Lung (tissue), 12 donors: ENCODE measurements around the gene IFNL4. TPM values are rescaled to one million over a fixed set of nuclear protein-coding genes. Genes with fewer than 3 reads are reported as not detected.

Experiments
- ATAC-seq: fragments of 200-7000 bp; cut with Tn5 transposase; one replicate; pipeline ENCODE4 v1.9.1; 2020; ENCODE audit warnings: moderate number of reproducible peaks; ENCODE audit not compliant: insufficient read depth, low FRiP score
- DNase-seq, 3 donors: peaks; one replicate each; pipeline ENCODE4 v3.0.0-alpha.2; 2013 to 2017
- H3K27ac ChIP-seq, 2 donors: one replicate each; pipeline ENCODE4 v1.5.1; 2013; ENCODE audit warnings: mild to moderate bottlenecking in 2 of 2, moderate library complexity in 2 of 2, control low read depth in 1 of 2, inconsistent platforms in 1 of 2, low read depth in 1 of 2, low read length in 1 of 2
- H3K27me3 ChIP-seq, 3 donors: one replicate each; pipeline ENCODE4 v1.5.1; 2013; ENCODE audit warnings: low read length in 2 of 3; ENCODE audit not compliant: control insufficient read depth in 3 of 3, insufficient read depth in 3 of 3
- H3K36me3 ChIP-seq, 4 donors: one replicate each; pipeline ENCODE4 v1.5.1; 2013; ENCODE audit warnings: low read length in 4 of 4, mild to moderate bottlenecking in 1 of 4, moderate library complexity in 1 of 4; ENCODE audit not compliant: control insufficient read depth in 4 of 4, insufficient read depth in 4 of 4
- H3K4me1 ChIP-seq, 5 donors: one replicate each; pipeline ENCODE4 v1.5.1; 2013; ENCODE audit warnings: low read length in 5 of 5, mild to moderate bottlenecking in 2 of 5, moderate library complexity in 1 of 5; ENCODE audit not compliant: control insufficient read depth in 5 of 5, insufficient read depth in 5 of 5
- H3K4me3 ChIP-seq: one replicate; pipeline ENCODE4 v1.5.1; 2013; ENCODE audit warnings: mild to moderate bottlenecking, control low read depth, moderate library complexity
- H3K9ac ChIP-seq, 2 donors: one replicate each; pipeline ENCODE4 v1.5.1; 2013; ENCODE audit warnings: low read length in 2 of 2, control low read depth in 1 of 2; ENCODE audit not compliant: insufficient read depth in 1 of 2
- H3K9me3 ChIP-seq, 4 donors: one replicate each; pipeline ENCODE4 v1.5.1; 2013; ENCODE audit warnings: low read length in 3 of 4, mild to moderate bottlenecking in 1 of 4, moderate library complexity in 1 of 4; ENCODE audit not compliant: control insufficient read depth in 4 of 4, insufficient read depth in 3 of 4
- CTCF ChIP-seq: IDR thresholded peaks from 2 replicates; pipeline ENCODE4 v1.5.1; 2012; ENCODE audit warnings: mild to moderate bottlenecking; ENCODE audit errors: control extremely low read depth, extremely low read depth
- WGBS, 2 donors: extraction: QIAGEN DNeasy Blood & Tissue Kit; methylation state at CpG; one replicate each; pipeline ENCODE4 v1.1.7; 2013; 5-methylcytosine and 5-hydroxymethylcytosine counted together
- polyA plus RNA-seq, 2 donors: library from polyadenylated mRNA; stranded (reverse); fragments of 200-250 nt; gene quantifications; one replicate each; pipeline ENCODE4 v1.2.1, GENCODE V29; 2013
- total RNA-seq, 2 donors: library from RNA; depleted of rRNA in 1 of 2; stranded (reverse); fragments of >200 nt in 1 of 2; gene quantifications; one replicate each; pipeline ENCODE4 v1.2.1, GENCODE V29; 2014 to 2021
- donor health status: control.
- donor health status: control.
- donor health status: Bipolar disorder and iron deficiency.
- donor health status: healthy.
- donor health status: DM: yes; HTN: yes; CAD: no.

Gene IFNL4
- total and polyA plus RNA-seq, 4 donors = not detected

GRCh38 chr19:39203372-39204341 lies 45.0 kb downstream of the IFNL4 start, which contains the start of gene SYCN:
TSS of gene SYCN (minus strand) at chr19:39204263. CDS start at chr19:39204254, 9 bp downstream.
- peaks cover 0 to 23% (median 9%) of the 10 kb centered on the region in 3 donors for H3K27me3 ChIP-seq
- no peaks in the 10 kb centered on the region for H3K9me3 ChIP-seq
- H3K4me3 ChIP-seq = no peak within 1 kb of the TSS
- WGBS, 2 donors = 21 to 23% methylated on average over 56 to 57 of the region's 57 CpGs
- no peak within 1 kb of the TSS for H3K9ac ChIP-seq
- H3K27ac ChIP-seq = no peak within 1 kb of the TSS
- no peak for ATAC-seq
- no peak for DNase-seq
- peaks cover 0 to 5% (median 0%) of the 10 kb centered on the region in 5 donors for H3K4me1 ChIP-seq
- H3K36me3 ChIP-seq = no peaks in the 10 kb centered on the region
- TF ChIP-seq CTCF = no peak

GRCh38 chr19:39202998-39203355 lies 45.7 kb downstream of the IFNL4 start:
- H3K36me3 ChIP-seq = no peaks in the 10 kb centered on the region
- ATAC-seq (no peak), DNase-seq (no peak)
- no peaks in the 10 kb centered on the region for H3K9me3 ChIP-seq
- H3K27me3 ChIP-seq = peaks cover 0 to 27% (median 11%) of the 10 kb centered on the region in 3 donors
- H3K4me3 ChIP-seq = no peak overlapping the region
- H3K9ac ChIP-seq = no peak overlapping the region
- no peak for TF ChIP-seq CTCF
- no peak overlapping the region for H3K27ac ChIP-seq
- H3K4me1 ChIP-seq = peaks cover 0 to 5% (median 0%) of the 10 kb centered on the region in 5 donors
- WGBS, 2 donors = 97 to 100% methylated on average over 1 of the region's 1 CpG

- ATAC-seq (no peak), DNase-seq (no peak)
- TF ChIP-seq CTCF = no peak
- Histone ChIP-seq H3K27me3 (peaks cover 0 to 40% (median 20%) of the 10 kb centered on the region in 3 donors), H3K9me3 (no peaks in the 10 kb centered on the region), H3K36me3 (no peaks in the 10 kb centered on the region), H3K4me1 (peaks cover 0 to 5% (median 0%) of the 10 kb centered on the region in 5 donors), H3K9ac (no peak overlapping the region), H3K27ac (no peak overlapping the region), H3K4me3 (no peak overlapping the region)
- WGBS, 2 donors = 78 to 90% methylated on average over 3 of the region's 3 CpGs
These were observed 47.9 kb downstream of the IFNL4 start for GRCh38 chr19:39200803-39201115.
